ENCODE results near the gene AMOTL1. TPM values are rescaled to one million over a fixed set of nuclear protein-coding genes. Genes with fewer than 3 reads are reported as not detected.

The AMOTL1 gene
- polyA plus RNA-seq, 1 donor from 2014 or later: 10.7 TPM

DNA sequence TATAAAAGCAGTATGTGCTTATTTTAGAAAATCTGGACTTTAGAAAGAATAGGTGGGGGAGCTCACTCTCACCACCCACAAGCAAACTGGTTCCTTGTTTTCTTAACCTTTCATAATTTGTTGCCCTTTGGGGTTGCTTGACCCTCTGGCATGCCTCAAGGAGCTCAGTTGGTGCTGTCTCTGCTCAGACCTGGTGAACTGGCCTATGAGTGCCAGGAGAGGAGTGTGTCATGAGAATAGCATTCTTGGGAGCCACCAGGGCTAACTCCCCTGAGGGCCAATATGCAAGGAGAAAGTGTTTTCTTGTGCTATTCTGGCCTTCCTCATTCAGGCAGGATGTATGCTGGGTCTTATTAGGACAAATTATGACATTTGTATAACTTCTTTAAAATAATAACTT, 21.0 kb upstream of the AMOTL1 start:
- Histone ChIP-seq H3K4me3 (ENCODE audit: low read length) (no peak overlapping the region), H4K20me1 (ENCODE audit: insufficient read depth) (no peaks in the 10 kb centered on the region), H3K9me3 (ENCODE audit: low read length) (no peaks in the 10 kb centered on the region), H2AFZ (ENCODE audit: low read depth, low read length) (no peak overlapping the region), H3K9me2 (ENCODE audit: insufficient read depth, low read length) (no peaks in the 10 kb centered on the region), H3K27me3 (ENCODE audit: insufficient read depth, low read depth, low read length) (no peaks in the 10 kb centered on the region), H3K27ac (ENCODE audit: low read length) (no peak overlapping the region), H3K9ac (ENCODE audit: low read length) (no peak overlapping the region), H3K4me2 (ENCODE audit: low read length) (no peak overlapping the region), H3K36me3 (ENCODE audit: insufficient read depth, low read length) (no peaks in the 10 kb centered on the region), H3K79me2 (replicated peaks; ENCODE audit: insufficient read depth, low read length) (peaks cover 2% of the 10 kb centered on the region), H3F3A (ENCODE audit: insufficient read depth, low read length, poor library complexity, severe bottlenecking) (no peaks in the 10 kb centered on the region)
- TF ChIP-seq, protein P1, sequence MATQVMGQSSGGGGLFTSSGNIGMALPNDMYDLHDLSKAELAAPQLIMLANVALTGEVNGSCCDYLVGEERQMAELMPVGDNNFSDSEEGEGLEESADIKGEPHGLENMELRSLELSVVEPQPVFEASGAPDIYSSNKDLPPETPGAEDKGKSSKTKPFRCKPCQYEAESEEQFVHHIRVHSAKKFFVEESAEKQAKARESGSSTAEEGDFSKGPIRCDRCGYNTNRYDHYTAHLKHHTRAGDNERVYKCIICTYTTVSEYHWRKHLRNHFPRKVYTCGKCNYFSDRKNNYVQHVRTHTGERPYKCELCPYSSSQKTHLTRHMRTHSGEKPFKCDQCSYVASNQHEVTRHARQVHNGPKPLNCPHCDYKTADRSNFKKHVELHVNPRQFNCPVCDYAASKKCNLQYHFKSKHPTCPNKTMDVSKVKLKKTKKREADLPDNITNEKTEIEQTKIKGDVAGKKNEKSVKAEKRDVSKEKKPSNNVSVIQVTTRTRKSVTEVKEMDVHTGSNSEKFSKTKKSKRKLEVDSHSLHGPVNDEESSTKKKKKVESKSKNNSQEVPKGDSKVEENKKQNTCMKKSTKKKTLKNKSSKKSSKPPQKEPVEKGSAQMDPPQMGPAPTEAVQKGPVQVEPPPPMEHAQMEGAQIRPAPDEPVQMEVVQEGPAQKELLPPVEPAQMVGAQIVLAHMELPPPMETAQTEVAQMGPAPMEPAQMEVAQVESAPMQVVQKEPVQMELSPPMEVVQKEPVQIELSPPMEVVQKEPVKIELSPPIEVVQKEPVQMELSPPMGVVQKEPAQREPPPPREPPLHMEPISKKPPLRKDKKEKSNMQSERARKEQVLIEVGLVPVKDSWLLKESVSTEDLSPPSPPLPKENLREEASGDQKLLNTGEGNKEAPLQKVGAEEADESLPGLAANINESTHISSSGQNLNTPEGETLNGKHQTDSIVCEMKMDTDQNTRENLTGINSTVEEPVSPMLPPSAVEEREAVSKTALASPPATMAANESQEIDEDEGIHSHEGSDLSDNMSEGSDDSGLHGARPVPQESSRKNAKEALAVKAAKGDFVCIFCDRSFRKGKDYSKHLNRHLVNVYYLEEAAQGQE (IDR thresholded peaks at IDR 0.05; ENCODE audit: borderline replicate concordance): no peak
- no peak for TF ChIP-seq POLR2AphosphoS5 (IDR thresholded peaks at IDR 0.05)
- no peak for TF ChIP-seq RAD21 (conservative IDR thresholded peaks at IDR 0.05)
- no peak for TF ChIP-seq EP300 (conservative IDR thresholded peaks at IDR 0.05; ENCODE audit: poor library complexity, severe bottlenecking)
- TF ChIP-seq MXI1 (conservative IDR thresholded peaks at IDR 0.05; ENCODE audit: poor library complexity, severe bottlenecking): no peak
- no peak for TF ChIP-seq TAF1 (IDR thresholded peaks at IDR 0.05; ENCODE audit: low read depth)
- TF ChIP-seq SMC3 (conservative IDR thresholded peaks at IDR 0.05; ENCODE audit: poor library complexity): no peak
- TF ChIP-seq, protein P2, sequence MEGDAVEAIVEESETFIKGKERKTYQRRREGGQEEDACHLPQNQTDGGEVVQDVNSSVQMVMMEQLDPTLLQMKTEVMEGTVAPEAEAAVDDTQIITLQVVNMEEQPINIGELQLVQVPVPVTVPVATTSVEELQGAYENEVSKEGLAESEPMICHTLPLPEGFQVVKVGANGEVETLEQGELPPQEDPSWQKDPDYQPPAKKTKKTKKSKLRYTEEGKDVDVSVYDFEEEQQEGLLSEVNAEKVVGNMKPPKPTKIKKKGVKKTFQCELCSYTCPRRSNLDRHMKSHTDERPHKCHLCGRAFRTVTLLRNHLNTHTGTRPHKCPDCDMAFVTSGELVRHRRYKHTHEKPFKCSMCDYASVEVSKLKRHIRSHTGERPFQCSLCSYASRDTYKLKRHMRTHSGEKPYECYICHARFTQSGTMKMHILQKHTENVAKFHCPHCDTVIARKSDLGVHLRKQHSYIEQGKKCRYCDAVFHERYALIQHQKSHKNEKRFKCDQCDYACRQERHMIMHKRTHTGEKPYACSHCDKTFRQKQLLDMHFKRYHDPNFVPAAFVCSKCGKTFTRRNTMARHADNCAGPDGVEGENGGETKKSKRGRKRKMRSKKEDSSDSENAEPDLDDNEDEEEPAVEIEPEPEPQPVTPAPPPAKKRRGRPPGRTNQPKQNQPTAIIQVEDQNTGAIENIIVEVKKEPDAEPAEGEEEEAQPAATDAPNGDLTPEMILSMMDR (IDR thresholded peaks at IDR 0.05; ENCODE audit: poor library complexity, severe bottlenecking): no peak
- no peak for TF ChIP-seq EZH2 (IDR thresholded peaks at IDR 0.05; ENCODE audit: borderline replicate concordance, insufficient read depth, low read length, poor library complexity, severe bottlenecking)

DNA sequence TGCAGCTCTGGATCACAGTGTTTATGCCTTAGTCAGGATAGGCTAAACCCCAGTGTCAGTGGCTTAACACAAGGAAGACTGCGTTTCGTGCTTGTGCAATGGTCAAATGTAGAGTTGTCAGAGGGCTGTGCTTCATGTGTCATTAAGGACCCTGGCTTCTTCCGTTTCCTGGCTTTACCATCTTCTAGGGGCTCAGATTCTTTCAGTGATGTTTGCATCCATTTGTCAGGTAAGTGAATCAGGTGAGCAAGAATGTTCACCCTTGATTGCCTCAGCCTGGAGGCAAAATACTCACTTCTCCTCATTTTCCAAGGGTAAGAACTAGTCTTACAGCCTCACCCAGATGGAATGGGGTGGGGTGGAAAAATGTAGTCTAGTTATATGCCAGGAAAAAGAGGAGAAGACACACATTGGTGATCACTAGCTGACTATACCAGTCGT, 20.5 kb upstream of the AMOTL1 start:
- Histone ChIP-seq H3K9me2 (ENCODE audit: insufficient read depth, low read length) (no peaks in the 10 kb centered on the region), H3K9me3 (ENCODE audit: low read length) (no peaks in the 10 kb centered on the region), H2AFZ (ENCODE audit: low read depth, low read length) (no peak overlapping the region), H3K27me3 (ENCODE audit: insufficient read depth, low read depth, low read length) (no peaks in the 10 kb centered on the region), H3K4me2 (ENCODE audit: low read length) (no peak overlapping the region), H3K79me2 (replicated peaks; ENCODE audit: insufficient read depth, low read length) (peaks cover 2% of the 10 kb centered on the region), H3K36me3 (ENCODE audit: insufficient read depth, low read length) (no peaks in the 10 kb centered on the region), H3K4me3 (ENCODE audit: low read length) (no peak overlapping the region), H3K27ac (ENCODE audit: low read length) (no peak overlapping the region), H3F3A (ENCODE audit: insufficient read depth, low read length, poor library complexity, severe bottlenecking) (no peaks in the 10 kb centered on the region), H4K20me1 (ENCODE audit: insufficient read depth) (no peaks in the 10 kb centered on the region), H3K9ac (ENCODE audit: low read length) (no peak overlapping the region)
- TF ChIP-seq MXI1 (conservative IDR thresholded peaks at IDR 0.05; ENCODE audit: poor library complexity, severe bottlenecking): no peak
- no peak for TF ChIP-seq RAD21 (conservative IDR thresholded peaks at IDR 0.05)
- no peak for TF ChIP-seq TAF1 (IDR thresholded peaks at IDR 0.05; ENCODE audit: low read depth)
- no peak for TF ChIP-seq POLR2AphosphoS5 (IDR thresholded peaks at IDR 0.05)
- TF ChIP-seq EZH2 (IDR thresholded peaks at IDR 0.05; ENCODE audit: borderline replicate concordance, insufficient read depth, low read length, poor library complexity, severe bottlenecking): no peak
- no peak for TF ChIP-seq SMC3 (conservative IDR thresholded peaks at IDR 0.05; ENCODE audit: poor library complexity)
- no peak for TF ChIP-seq EP300 (conservative IDR thresholded peaks at IDR 0.05; ENCODE audit: poor library complexity, severe bottlenecking)
- TF ChIP-seq, protein P1 (IDR thresholded peaks at IDR 0.05; ENCODE audit: borderline replicate concordance): no peak
- TF ChIP-seq, protein P2 (IDR thresholded peaks at IDR 0.05; ENCODE audit: poor library complexity, severe bottlenecking): no peak
